CD4-positive, alpha-beta T cell treated with Interleukin-10 for 1 hour (primary cell): ENCODE results near the gene TSPAN1.

Experiments
- DNase-seq: peaks from one replicate; pipeline ENCODE4 v3.0.0-alpha.2; 2020

TSPAN1 gene

DNA sequence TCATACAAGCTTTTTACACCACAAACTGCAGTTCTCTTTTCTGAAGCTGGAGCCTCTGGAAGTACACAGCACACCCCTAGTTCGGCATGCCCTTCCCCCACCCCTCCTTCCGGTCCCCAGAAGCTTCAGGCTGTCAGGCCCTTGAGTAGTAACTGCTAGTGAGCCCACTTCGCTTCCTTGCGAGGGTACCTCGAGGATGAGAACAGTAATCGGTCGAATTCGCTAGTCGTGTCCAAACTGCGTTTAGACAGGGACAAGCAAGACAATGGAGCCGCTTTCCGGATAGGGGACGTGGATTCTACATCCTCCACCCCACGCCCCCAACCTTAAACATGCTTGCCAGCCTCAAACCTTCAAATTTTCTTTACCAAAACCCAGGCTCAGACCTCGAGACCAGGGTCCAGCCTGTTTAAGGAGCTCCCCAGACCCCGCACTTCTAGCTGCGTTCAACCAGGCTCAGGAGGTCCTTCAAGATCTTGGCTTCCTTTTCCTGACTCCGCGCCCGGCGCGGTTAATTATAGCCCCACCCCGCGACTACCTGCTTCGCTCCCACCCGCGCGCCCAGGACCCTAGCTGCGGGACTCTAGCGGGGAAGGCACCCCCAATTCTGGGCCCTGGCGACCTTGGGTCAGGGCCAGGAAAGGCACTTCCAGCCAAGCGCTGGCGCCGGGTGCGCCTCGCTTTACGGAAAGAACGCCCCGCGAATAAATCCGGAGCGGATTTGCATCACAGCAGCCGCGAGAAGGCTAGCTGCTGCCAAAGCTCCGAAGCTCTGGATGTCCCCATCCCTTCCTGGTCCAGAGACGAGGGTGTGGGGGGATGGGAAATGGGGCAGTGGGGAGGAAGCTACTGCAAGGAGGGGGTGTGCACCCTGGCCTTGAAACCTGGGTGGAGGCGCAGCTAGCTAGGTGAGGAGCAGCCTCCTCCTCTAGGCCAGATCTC, 8.1 kb upstream of the TSPAN1 start:
- peak; percentile 47 for DNase-seq

GRCh38 chr1:46168477-46168876, 6.4 kb upstream of the TSPAN1 start:
- no peak for DNase-seq

DNA sequence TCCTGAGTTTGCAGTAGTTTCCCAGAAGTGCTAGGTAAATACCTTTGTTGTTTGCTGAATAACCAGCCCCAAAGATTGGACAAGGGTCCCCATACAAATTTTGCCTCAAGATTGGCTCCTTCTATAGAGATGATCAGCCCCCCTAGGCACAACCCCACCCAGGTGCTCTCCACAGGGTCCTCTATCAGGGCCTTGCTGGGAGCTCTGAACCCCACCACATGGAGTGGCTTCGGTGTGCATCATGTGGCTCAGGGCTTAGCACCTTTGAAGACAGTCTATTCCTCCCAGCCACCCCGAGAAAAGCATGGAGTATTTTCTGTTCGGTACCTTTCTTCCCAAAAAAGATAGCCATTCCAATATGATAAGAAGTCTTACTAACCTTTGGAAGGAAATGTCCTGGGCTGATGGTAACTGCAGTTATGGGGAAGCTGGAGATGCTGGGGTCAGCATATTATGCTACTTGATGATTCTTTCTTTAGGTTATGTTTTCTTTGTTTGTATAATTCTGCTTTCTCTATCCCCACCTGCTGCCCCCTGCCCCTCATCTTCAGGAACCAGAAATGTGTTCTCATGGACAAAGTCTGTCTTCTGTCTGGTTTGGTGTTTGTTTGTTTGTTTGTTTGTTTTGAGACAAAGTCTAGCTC, 5.0 kb upstream of the TSPAN1 start:
- DNase-seq: no peak

GRCh38 chr1:46171351-46171750, 3.5 kb upstream of the TSPAN1 start:
- DNase-seq: no peak

DNA sequence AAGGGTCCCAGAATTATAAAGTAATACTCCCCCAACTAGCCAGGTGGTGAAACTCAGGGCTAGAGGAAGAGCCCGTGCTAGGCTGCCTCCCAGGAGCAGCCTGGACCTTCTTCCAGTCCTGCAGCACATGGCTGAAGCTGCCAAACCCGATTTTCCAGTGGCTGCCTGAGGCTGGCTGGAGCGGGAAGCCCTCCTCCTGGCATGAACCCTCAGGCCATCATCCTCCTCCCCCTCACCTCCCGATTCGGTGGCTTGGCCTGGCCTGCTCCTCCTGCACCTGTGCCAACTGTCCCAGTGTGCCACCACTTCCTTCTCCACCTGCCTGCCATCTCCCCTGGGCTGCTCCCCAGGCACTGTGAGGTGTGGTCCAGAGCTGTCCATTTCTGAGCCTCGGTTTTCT, 3.0 kb upstream of the TSPAN1 start:
- no peak for DNase-seq

- DNase-seq: no peak
Observed at GRCh38 chr1:46172321-46172720, 2.6 kb upstream of the TSPAN1 start.

- no peak for DNase-seq
Observed at GRCh38 chr1:46173361-46173856, 1.5 kb upstream of the TSPAN1 start.

- DNase-seq: no peak
Observed at GRCh38 chr1:46175243-46175642, 356 bp downstream of the TSPAN1 start.

DNA sequence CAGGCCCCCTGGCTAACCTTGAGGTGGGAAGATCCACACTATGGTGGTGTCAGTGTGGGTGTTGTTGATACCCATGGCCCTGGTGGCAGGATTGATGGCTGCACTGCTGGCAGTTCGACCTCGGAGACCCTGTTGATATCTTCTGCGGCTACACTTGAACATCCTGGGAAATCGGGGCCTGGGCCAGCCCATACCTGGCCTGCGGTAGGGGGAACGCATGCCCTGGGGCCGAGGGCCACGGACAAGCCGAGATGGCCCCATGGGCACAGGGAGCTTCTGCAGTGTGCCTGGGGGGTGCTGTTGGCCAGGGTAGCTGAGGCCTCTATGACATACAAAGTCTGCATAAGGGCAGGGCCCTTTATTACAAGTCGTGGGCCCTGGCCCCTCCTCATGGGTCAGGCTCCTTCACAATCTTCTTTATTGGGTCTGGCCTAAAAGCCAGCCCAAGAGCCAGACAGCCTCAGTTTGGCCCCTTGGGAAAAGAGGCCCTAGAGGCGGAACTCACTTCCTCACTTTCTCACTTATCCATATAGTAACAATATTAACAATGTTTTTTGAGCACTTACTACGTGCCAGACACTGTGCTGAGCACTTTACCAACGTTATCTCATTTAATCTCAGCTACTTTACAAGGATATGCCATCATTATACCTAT, 1.5 kb downstream of the TSPAN1 start, which contains the start of gene P3R3URF:
Gene P3R3URF, minus strand, starts transcription at position 278 of the 655 bp plus-strand sequence. Its CDS starts 17 bp downstream, at position 261.
- DNase-seq: no peak

DNA sequence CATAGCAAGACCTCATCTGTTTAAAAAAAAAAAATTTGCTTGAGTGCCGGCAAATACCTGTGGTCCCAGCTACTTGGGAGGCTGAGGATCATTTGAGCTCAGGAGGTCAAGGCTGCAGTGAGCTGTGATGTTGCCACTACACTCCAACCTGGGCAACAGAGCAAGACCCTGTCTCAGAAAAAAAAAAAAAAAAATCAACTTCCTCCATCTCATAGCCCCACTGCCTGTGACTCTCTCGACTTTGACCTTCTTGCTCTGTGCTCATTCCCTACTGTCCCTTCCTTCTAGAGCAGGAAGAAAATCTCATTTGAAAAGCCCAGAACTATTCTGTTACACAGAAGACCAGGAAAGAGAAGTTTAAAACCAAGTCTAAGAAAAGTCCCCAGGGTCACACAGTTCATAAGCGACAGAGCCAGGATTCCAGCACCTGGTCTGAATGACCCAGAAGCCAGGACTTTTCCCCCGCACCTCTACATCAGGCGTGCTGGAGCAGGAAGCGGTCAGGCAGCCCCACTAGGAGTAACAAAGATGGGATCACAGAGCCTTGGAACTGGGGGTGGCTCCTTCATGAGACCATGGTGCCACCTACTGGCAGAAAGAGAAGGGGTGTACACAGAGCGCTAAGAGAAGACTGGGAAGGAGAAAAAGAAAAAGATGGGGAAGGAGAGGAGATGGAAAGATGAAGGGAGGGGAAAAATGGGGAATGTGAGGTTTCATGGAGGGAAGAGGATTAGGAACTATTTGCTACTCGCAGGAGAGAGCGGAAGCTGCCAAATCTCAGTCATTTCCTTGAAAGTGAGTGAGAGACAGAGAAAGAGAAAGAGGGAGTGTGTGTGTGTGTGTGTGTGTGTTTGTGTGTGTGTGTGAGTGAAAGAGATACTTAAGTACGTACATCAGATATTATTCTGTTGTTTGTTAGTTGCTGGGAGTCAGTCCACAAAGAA, 4.5 kb downstream of the TSPAN1 start:
- peak; percentile 75 for DNase-seq

- DNase-seq: no peak
Observed at GRCh38 chr1:46180082-46180616, 5.3 kb downstream of the TSPAN1 start.

DNA sequence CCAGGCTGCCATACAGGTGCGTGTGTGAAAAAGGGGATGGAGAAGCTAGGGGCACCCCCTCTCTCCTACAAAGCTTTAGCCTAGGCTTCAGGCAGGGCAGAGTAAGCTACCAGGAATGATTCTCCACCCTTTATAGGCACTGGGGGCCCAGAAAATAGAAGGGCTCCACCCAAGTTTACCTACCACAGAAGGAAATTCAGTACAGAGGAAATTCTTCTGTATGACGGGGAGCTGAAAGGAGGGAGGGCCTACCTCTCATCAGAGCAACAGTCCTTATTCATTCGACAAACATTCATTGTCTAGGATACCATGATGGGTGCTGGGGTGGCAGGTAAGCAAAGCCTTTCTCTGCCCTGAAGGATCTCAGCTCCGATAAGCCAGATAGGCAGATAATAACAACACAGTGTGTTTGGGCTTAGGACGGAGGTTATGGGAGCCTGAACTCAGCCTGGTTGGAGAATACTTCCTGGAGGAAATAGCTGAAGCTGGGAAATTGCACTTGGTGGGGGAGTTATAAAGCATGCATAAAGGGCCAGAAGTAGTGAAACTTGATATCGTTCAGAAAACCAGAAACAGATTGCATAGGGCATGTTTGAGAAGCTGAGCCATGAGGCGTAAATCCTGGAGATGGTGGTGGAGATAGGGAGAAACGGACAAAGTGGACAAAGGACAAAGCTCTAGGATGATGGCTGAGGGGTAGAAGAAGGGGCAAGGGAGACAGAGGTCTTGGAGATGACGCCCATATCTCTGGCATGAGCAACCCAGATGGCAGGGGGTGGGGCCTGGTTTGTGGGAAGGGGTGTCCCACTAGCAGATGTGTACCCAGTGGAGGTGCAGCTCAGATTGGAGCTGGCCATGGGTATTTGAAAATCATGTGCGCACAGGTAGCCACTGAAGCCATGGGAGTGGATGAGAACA, 6.7 kb downstream of the TSPAN1 start:
- no peak for DNase-seq

DNA sequence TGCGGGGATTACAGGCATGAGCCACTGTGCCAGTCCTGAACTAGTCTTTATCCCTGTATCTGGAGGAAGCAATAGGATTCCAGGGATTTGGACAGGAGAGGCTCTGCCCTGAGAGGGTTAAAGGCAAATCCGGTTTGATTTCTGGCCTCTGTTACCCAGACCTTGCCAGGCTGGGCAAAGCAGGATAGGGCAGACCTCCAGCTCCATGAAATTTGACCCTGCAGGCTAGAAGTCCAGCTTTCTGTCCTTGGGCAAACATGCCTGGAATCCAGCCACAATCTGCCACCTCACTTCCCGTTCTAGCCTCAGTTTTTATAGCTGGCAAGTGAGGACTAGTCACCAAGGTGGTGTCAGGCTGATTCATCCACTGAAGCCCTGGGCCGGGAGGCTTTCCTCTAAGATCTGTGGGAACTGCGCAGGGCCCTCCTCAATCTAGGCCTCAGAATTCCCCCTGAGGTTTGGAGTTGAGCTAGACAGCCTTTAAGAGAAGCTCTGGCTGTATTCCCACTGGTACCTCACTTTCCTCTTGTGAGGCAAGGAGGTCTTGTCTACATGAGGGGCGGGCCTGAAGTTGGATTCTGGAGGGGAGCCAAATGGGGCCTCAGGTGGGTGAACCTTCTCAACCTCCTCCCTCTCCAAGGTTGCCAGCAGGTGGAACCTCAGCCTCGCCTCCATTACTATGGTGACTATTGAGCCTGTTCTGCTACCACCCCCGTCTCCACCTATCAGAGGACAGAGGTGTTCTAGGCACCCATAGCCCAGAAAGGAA, 8.4 kb downstream of the TSPAN1 start:
- no peak for DNase-seq

GRCh38 chr1:46183926-46184557, 9.2 kb downstream of the TSPAN1 start:
- no peak for DNase-seq

- no peak for DNase-seq
Observed at GRCh38 chr1:46184920-46185658, 10.2 kb downstream of the TSPAN1 start.

DNA sequence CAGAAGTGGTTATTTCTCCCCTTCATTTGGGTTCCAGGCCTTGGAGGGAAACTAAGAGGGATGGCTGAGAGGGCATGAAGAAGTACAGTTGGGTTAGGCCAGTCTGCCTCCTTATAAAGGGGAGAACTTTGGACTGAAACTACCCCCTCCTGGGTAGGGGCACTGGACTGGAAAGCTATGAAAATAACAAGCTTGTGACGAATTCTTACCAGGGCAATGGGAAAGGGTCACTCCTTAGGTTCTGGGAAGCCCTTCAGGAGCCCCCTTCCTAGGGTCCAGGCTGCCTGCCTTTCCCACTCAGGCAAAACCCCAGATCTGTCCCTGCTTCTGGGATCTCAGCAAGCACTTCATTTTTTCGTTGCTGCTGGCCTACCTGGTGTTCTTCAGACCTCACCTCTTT, 11.2 kb downstream of the TSPAN1 start:
- no peak for DNase-seq

DNA sequence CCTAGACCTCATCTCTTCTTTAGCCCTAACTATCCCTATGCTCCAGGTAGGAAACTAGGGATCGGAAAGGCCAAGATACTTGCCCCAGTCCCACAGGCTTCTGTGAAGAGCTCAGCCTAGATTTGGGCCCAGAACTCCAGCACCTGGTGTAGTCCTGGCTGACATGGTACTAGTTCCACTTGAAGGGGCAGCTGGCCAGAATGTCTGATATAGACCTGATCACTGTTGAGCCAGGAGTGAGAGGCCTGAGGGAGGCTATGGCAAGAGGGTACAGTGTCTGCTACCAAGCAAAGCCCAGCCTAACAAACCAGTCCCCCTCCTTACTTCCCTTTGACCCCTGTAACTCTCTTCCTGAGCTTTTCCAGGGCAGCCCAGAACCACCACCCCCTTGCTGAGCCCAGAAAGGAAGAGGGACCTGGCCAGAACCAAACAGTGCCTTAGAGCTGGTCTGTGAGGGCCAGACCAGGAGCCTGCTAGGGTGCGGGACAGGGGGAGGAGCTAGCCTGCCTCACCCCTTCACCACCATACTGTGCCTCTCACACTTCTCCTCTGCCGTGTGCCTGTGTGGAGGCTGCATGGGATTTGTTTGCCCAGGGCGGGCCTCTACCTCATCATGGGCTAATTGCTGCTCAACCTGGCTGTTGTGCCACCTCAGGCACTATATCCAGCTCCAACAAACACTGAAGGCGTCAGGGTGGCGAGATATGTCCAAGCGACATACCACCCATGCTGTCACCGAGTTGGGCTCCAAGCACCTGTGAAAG, 12.4 kb downstream of the TSPAN1 start:
- no peak for DNase-seq
